ELR (cell line): ENCODE data around the gene DENND1A.
"Not testable (repeated sequence)": the region's sequence is repeated elsewhere in the genome, so short reads cannot be mapped to it uniquely, and the experiment has no call there.

Experiments used
- DNase-seq: peaks from one replicate; pipeline ENCODE4 v3.0.0-alpha.2; 2015; ENCODE audit warnings: low read depth

The DENND1A gene

GRCh38 chr9:123929870-123930831 lies at the start of gene DENND1A:
DENND1A (minus strand) TSS chr9:123930126; CDS start chr9:123929905, 221 bp downstream.
- peak; percentile 91 for DNase-seq

- DNase-seq, result no peak
Observed at GRCh38 chr9:123978981-123979380, 49.1 kb upstream of the DENND1A start.

GRCh38 chr9:123976579-123976978 lies 46.7 kb upstream of the DENND1A start:
- DNase-seq, result not testable (repeated sequence)

- no peak for DNase-seq
Observed at GRCh38 chr9:123975871-123976270, 45.9 kb upstream of the DENND1A start.

- no peak for DNase-seq
Observed at GRCh38 chr9:123974471-123974870, 44.5 kb upstream of the DENND1A start.

GRCh38 chr9:123973590-123974223 lies 43.8 kb upstream of the DENND1A start:
- no peak for DNase-seq

GRCh38 chr9:123972618-123973017 lies 42.7 kb upstream of the DENND1A start:
- DNase-seq, result no peak

- DNase-seq, result no peak
Observed at GRCh38 chr9:123967323-123967722, 37.4 kb upstream of the DENND1A start.

GRCh38 chr9:123965801-123966686 lies 36.1 kb upstream of the DENND1A start:
- DNase-seq, result no peak

GRCh38 chr9:123964761-123965160 lies 34.8 kb upstream of the DENND1A start:
- DNase-seq, result no peak

GRCh38 chr9:123960965-123961364 lies 31.0 kb upstream of the DENND1A start:
- DNase-seq, result no peak

- no peak for DNase-seq
Observed at GRCh38 chr9:123960366-123960765, 30.4 kb upstream of the DENND1A start.

GRCh38 chr9:123959787-123960186 lies 29.9 kb upstream of the DENND1A start:
- DNase-seq, result no peak

GRCh38 chr9:123957731-123958130 lies 27.8 kb upstream of the DENND1A start:
- peak; percentile 22 for DNase-seq

GRCh38 chr9:123957168-123957721 lies 27.3 kb upstream of the DENND1A start:
- DNase-seq, result no peak

- no peak for DNase-seq
Observed at GRCh38 chr9:123955637-123956036, 25.7 kb upstream of the DENND1A start.

- DNase-seq, result no peak
Observed at GRCh38 chr9:123954518-123955280, 24.8 kb upstream of the DENND1A start.

GRCh38 chr9:123952641-123953495 lies 22.9 kb upstream of the DENND1A start:
- no peak for DNase-seq

- no peak for DNase-seq
Observed at GRCh38 chr9:123948286-123948685, 18.4 kb upstream of the DENND1A start.

GRCh38 chr9:123947326-123947725 lies 17.4 kb upstream of the DENND1A start:
- DNase-seq, result no peak
